T-helper 17 cell (primary cell): ENCODE measurements around the gene NR3C1. TPM values are rescaled to one million over a fixed set of nuclear protein-coding genes. Genes with fewer than 3 reads are reported as not detected.

Experiments
- ATAC-seq: fragments of 150-1000 bp; cut with Tn5 transposase; 2 replicates; pipeline ENCODE4 v1.10.0; 2021; ENCODE audit warnings: mild to moderate bottlenecking, moderate library complexity
- DNase-seq, 3 donors: peaks; one replicate each; pipeline versions ENCODE4 v3.0.0 to v3.0.0-alpha.2; 2020 to 2021
- H3K9me3 ChIP-seq: one replicate; pipeline ENCODE4 v1.7.0; 2013; ENCODE audit warnings: low read length, mild to moderate bottlenecking; ENCODE audit not compliant: control insufficient read depth, poor library complexity, severe bottlenecking
- H3K27ac Mint-ChIP-seq: one replicate; pipeline ENCODE4 v1.8.0; 2022; ENCODE audit warnings: mild to moderate bottlenecking, moderate library complexity, mixed read lengths
- H3K27me3 Mint-ChIP-seq: one replicate; pipeline ENCODE4 v1.8.0; 2022; ENCODE audit warnings: mixed read lengths
- H3K36me3 Mint-ChIP-seq: one replicate; pipeline ENCODE4 v1.8.0; 2022; ENCODE audit warnings: low read depth, mixed read lengths
- H3K4me1 Mint-ChIP-seq: one replicate; pipeline ENCODE4 v1.8.0; 2022; ENCODE audit warnings: mild to moderate bottlenecking, mixed read lengths
- H3K4me3 Mint-ChIP-seq: one replicate; pipeline ENCODE4 v1.8.0; 2022; ENCODE audit warnings: mild to moderate bottlenecking, moderate library complexity, mixed read lengths
- total RNA-seq, 4 donors: library from RNA in 2 of 4; stranded (reverse) in 2 of 4; gene quantifications; one replicate each; pipeline ENCODE4 v1.2.3 and lab custom pipeline; 2022 to 2026

NR3C1 gene
- total RNA-seq, 2 donors from 2014 or later = 118 to 133 TPM

DNA sequence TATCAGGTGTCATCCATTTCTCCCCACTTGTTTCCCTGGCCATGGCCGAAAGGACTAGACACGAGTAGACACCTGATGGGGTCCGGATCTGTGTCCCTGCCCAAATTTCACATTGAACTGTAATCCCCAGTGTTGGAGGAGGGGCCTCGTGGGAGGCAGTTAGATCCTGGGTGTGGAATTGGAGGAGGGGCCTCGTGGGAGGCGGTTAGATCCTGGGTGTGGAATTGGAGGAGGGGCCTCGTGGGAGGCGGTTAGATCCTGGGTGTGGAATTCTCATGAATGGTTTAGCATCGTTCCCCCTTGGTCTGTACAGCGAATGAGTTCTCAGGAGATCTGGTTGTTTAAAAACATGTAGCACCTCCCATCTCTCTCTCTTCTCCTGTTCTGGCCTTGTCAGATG is 165.8 kb downstream of the NR3C1 start:
- Mint-ChIP-seq H3K36me3 (no peaks in the 10 kb centered on the region), H3K4me1 (no peaks in the 10 kb centered on the region), H3K4me3 (no peak overlapping the region), H3K27me3 (no peaks in the 10 kb centered on the region), H3K27ac (no peak overlapping the region)
- ATAC-seq = no peak
- H3K9me3 ChIP-seq = no peaks in the 10 kb centered on the region
- DNase-seq = no peak

- no peak for ATAC-seq
- Mint-ChIP-seq H3K27me3 (no peaks in the 10 kb centered on the region), H3K27ac (no peak overlapping the region), H3K36me3 (no peaks in the 10 kb centered on the region), H3K4me3 (no peak overlapping the region), H3K4me1 (peaks cover 2% of the 10 kb centered on the region)
- DNase-seq = no peak
- H3K9me3 ChIP-seq = no peaks in the 10 kb centered on the region
Observed at GRCh38 chr5:143236682-143237081, 166.8 kb downstream of the NR3C1 start.

- H3K27me3 Mint-ChIP-seq = no peaks in the 10 kb centered on the region
- no peak overlapping the region for H3K4me3 Mint-ChIP-seq
- no peak overlapping the region for H3K27ac Mint-ChIP-seq
- ATAC-seq = no peak
- no peaks in the 10 kb centered on the region for H3K9me3 ChIP-seq
- no peaks in the 10 kb centered on the region for H3K36me3 Mint-ChIP-seq
- peaks cover 2% of the 10 kb centered on the region for H3K4me1 Mint-ChIP-seq
- no peak for DNase-seq
Observed at GRCh38 chr5:143235423-143235822, 168.1 kb downstream of the NR3C1 start.

GRCh38 chr5:143234162-143234842 is 169.2 kb downstream of the NR3C1 start:
- DNase-seq (no peak), ATAC-seq (no peak)
- no peaks in the 10 kb centered on the region for H3K36me3 Mint-ChIP-seq
- no peaks in the 10 kb centered on the region for H3K9me3 ChIP-seq
- no peak overlapping the region for H3K27ac Mint-ChIP-seq
- H3K4me1 Mint-ChIP-seq = peaks cover 11% of the 10 kb centered on the region
- H3K27me3 Mint-ChIP-seq = no peaks in the 10 kb centered on the region
- H3K4me3 Mint-ChIP-seq = no peak overlapping the region

- no peak overlapping the region for H3K4me3 Mint-ChIP-seq
- H3K27me3 Mint-ChIP-seq = no peaks in the 10 kb centered on the region
- no peaks in the 10 kb centered on the region for H3K36me3 Mint-ChIP-seq
- H3K9me3 ChIP-seq = no peaks in the 10 kb centered on the region
- H3K4me1 Mint-ChIP-seq = peaks cover 18% of the 10 kb centered on the region
- ATAC-seq (no peak), DNase-seq (no peak)
- no peak overlapping the region for H3K27ac Mint-ChIP-seq
Observed at GRCh38 chr5:143233031-143233430, 170.5 kb downstream of the NR3C1 start.

DNA sequence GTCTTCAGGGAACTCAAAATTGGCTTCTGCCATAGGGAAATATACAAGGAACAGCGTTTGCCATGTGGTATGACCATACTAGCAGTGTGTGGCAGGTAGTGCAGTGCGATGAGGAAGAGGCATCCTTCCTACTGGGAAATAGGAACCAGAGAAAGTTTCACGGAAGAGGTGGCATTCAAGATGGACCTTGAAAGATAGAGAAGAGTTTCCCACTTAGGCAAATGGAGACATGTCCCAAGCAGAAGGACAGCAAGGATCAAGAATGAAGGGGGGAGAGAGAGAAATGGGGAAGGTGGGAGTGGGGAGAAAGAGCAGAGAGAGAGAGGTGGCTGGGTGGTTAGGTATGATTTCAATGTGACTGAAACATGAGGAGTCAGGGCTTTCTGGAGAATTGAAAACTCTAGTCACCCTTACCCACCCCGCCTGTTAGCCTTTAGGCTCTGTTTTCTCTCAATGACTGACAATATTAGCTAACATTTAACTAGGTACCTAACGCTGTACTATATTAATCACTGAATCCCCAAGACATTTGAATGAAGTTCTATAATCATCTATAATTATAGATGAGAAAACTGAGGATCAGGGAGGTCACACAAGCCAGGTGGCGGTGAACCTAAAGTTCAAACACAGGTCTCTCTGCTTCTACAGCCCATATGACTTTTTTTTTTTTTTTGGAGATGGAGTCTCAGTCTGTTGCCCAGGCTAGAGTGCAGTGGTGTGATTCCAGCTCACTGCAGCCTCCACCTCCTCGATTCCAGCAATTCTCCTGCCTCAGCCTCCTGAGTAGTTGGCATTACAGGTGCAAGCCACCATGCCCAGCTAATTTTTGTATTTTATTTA is 171.3 kb downstream of the NR3C1 start:
- H3K9me3 ChIP-seq = no peaks in the 10 kb centered on the region
- ATAC-seq (no peak), DNase-seq (no peak)
- Mint-ChIP-seq H3K27me3 (no peaks in the 10 kb centered on the region), H3K4me1 (peaks cover 18% of the 10 kb centered on the region), H3K36me3 (no peaks in the 10 kb centered on the region), H3K4me3 (no peak overlapping the region), H3K27ac (no peak overlapping the region)

DNA sequence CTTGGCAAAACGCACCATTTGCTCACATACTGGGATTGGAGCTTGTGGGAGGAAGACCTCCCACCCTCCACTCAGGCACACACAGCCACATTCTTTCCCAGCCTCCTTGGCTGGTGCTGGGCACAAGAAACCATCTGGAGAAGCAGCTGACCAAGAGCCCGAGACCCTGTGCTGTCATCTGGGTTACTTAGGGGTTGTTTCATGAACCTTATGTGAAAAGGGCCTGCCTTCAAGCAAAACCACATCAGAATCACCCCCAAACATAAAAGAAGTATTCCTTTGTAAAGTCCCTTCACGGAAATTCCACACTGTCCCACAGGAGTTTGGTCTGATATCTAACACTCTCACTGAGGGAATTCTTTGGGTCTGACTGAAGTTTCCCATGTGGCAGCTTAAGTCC is 172.1 kb downstream of the NR3C1 start:
- Mint-ChIP-seq H3K36me3 (no peaks in the 10 kb centered on the region), H3K27me3 (no peaks in the 10 kb centered on the region), H3K4me1 (peaks cover 18% of the 10 kb centered on the region), H3K4me3 (no peak overlapping the region), H3K27ac (no peak overlapping the region)
- no peak for DNase-seq
- no peaks in the 10 kb centered on the region for H3K9me3 ChIP-seq
- no peak for ATAC-seq

DNA sequence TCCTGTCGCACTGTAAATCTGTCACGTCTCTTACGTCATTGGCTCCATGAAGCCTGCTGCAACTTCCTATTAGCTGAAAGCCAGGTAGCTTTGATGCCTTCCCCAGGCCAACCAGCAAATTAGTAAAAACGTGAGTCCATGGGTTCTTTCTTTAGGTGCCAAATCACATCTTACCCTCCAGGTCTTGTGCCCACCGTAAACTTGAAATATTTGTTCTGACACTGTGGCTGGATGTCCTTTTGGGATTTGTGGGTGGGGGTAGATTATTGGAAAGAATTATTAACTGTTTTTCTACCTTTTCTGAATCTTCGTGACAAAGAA is 172.8 kb downstream of the NR3C1 start:
- Mint-ChIP-seq H3K4me1 (peaks cover 18% of the 10 kb centered on the region), H3K27me3 (no peaks in the 10 kb centered on the region), H3K4me3 (no peak overlapping the region), H3K36me3 (no peaks in the 10 kb centered on the region), H3K27ac (peak overlapping the region; percentile 94)
- DNase-seq (no peak), ATAC-seq (no peak)
- no peaks in the 10 kb centered on the region for H3K9me3 ChIP-seq

- peaks cover 18% of the 10 kb centered on the region for H3K4me1 Mint-ChIP-seq
- DNase-seq (no peak), ATAC-seq (peak; percentile 90)
- peak overlapping the region; percentile 73 for H3K4me3 Mint-ChIP-seq
- H3K9me3 ChIP-seq = no peaks in the 10 kb centered on the region
- no peaks in the 10 kb centered on the region for H3K27me3 Mint-ChIP-seq
- H3K27ac Mint-ChIP-seq = peak overlapping the region; percentile 94
- H3K36me3 Mint-ChIP-seq = no peaks in the 10 kb centered on the region
Observed at GRCh38 chr5:143229896-143230675, 173.4 kb downstream of the NR3C1 start.

- DNase-seq (no peak), ATAC-seq (peak; percentile 75)
- H3K27me3 Mint-ChIP-seq = no peaks in the 10 kb centered on the region
- H3K4me3 Mint-ChIP-seq = peak overlapping the region; percentile 73
- peaks cover 20% of the 10 kb centered on the region for H3K4me1 Mint-ChIP-seq
- H3K27ac Mint-ChIP-seq = peak overlapping the region; percentile 94
- peaks cover 3% of the 10 kb centered on the region for H3K36me3 Mint-ChIP-seq
- no peaks in the 10 kb centered on the region for H3K9me3 ChIP-seq
Observed at GRCh38 chr5:143229426-143229895, 174.0 kb downstream of the NR3C1 start.

- Mint-ChIP-seq H3K4me1 (peaks cover 25% of the 10 kb centered on the region), H3K27ac (peak overlapping the region; percentile 94)
Observed at GRCh38 chr5:143228597-143229293, 174.7 kb downstream of the NR3C1 start.

More at GRCh38 chr5:143228597-143229293, 174.7 kb downstream of the NR3C1 start:
- DNase-seq (no peak), ATAC-seq (no peak)
- peaks cover 6% of the 10 kb centered on the region for H3K36me3 Mint-ChIP-seq
- H3K4me3 Mint-ChIP-seq = peak overlapping the region; percentile 73
- H3K27me3 Mint-ChIP-seq = no peaks in the 10 kb centered on the region
- H3K9me3 ChIP-seq = no peaks in the 10 kb centered on the region
